ENCODE data around the gene ATXN10.

- TF ChIP-seq CTCF (IDR thresholded peaks at IDR 0.05): no peak
- no peak for TF ChIP-seq POLR2A (IDR thresholded peaks at IDR 0.05)
These were observed 103.4 kb downstream of the ATXN10 start for GRCh38 chr22:45775062-45775461.
